Stomach (tissue), 9 donors: ENCODE results near the gene DOCK1. TPM values are rescaled to one million over a fixed set of nuclear protein-coding genes. Genes with fewer than 3 reads are reported as not detected.

Experiments used
- DNase-seq, 2 donors: peaks; one replicate each; pipeline versions ENCODE4 v3.0.0 to v3.0.0-alpha.2; 2013 to 2019
- H3K27ac ChIP-seq, 5 donors: fragments of 200-600 bp in 4 of 5; sonication (generic) in 4 of 5; one replicate each; pipeline ENCODE4 v1.5.1; 2013 to 2019; ENCODE audit warnings: mild to moderate bottlenecking in 1 of 5, moderate library complexity in 1 of 5
- H3K27me3 ChIP-seq, 3 donors: fragments of 200-600 bp; sonication (generic); one replicate each; pipeline ENCODE4 v1.5.1; 2017 to 2019; ENCODE audit warnings: mixed run types in 1 of 3
- H3K36me3 ChIP-seq, 4 donors: fragments of 200-600 bp; sonication (generic); 1 replicate in 3 of 4; 2 replicates in 1 of 4; pipeline ENCODE4 v1.5.1; 2016 to 2019
- H3K4me1 ChIP-seq, 4 donors: fragments of 200-600 bp; sonication (generic); one replicate each; pipeline ENCODE4 v1.5.1; 2016 to 2019
- H3K4me3 ChIP-seq, 4 donors: fragments of 200-600 bp; sonication (generic) in 3 of 4; one replicate each; pipeline ENCODE4 v1.5.1; 2016 to 2019; ENCODE audit warnings: mild to moderate bottlenecking in 1 of 4
- H3K9me3 ChIP-seq, 4 donors: fragments of 200-600 bp; sonication (generic); one replicate each; pipeline ENCODE4 v1.5.1; 2016 to 2019
- CTCF ChIP-seq, 7 experiments: fragments of 450-650 bp in 4 of 7; fragments of 200-600 bp in 3 of 7; sonication (generic) in 3 of 7; IDR thresholded peaks; one replicate each; pipeline ENCODE4 v1.5.1; 2016 to 2019; ENCODE audit warnings: antibody characterized with exemption in 7 of 7, control low read depth in 2 of 7, mild to moderate bottlenecking in 1 of 7
- EP300 ChIP-seq: sonication (generic); formaldehyde crosslinking; IDR thresholded peaks from one replicate; pipeline ENCODE4 v1.6.1; 2017; ENCODE audit warnings: antibody characterized with exemption
- POLR2A ChIP-seq, 4 donors: fragments of 450-650 bp; IDR thresholded peaks; one replicate each; pipeline ENCODE4 v1.6.1; 2016; ENCODE audit warnings: antibody characterized with exemption in 4 of 4, control low read depth in 2 of 4, mild to moderate bottlenecking in 1 of 4, moderate library complexity in 1 of 4
- POLR2AphosphoS5 ChIP-seq, 3 donors: sonication (generic); formaldehyde crosslinking; IDR thresholded peaks; one replicate each; pipeline ENCODE4 v1.6.1; 2016; ENCODE audit warnings: antibody characterized with exemption in 3 of 3
- WGBS, 5 donors: extraction: QIAGEN DNeasy Blood & Tissue Kit in 3 of 5; methylation state at CpG; one replicate each; pipeline versions ENCODE4 v1.1.5 to v1.1.7; 2013 to 2018; 5-methylcytosine and 5-hydroxymethylcytosine counted together
- intact Hi-C: fragments of 100-400 bp; cut with DNase I; formaldehyde crosslinking; loops from one replicate; pipeline ENCODE4 v1.15.1; 2023; ENCODE audit warnings: low total_unique reads
- polyA plus RNA-seq, 3 donors: library from polyadenylated mRNA; stranded (reverse); fragments of 200-250 nt; gene quantifications; one replicate each; pipeline ENCODE4 v1.2.3, GENCODE V29; 2013
- total RNA-seq, 5 donors: library from RNA; depleted of rRNA; stranded (reverse); fragments of >200 nt; gene quantifications; one replicate each; pipeline versions ENCODE4 v1.1.0 to v1.2.3, GENCODE V29; 2014 to 2016
- donor health status: healthy with polysubstance abuse.
- donor health status: Bipolar disorder and iron deficiency.
- donor health status: healthy.

DOCK1 gene
- total and polyA plus RNA-seq, 8 donors, result 8.4 to 114 (median 35.0) TPM

- DNase-seq, result no peak
- intact Hi-C loops, result no loop called here
- TF ChIP-seq CTCF (IDR thresholded peaks at IDR 0.05) (no peak), EP300 (no peak), POLR2AphosphoS5 (IDR thresholded peaks at IDR 0.05) (no peak), POLR2A (IDR thresholded peaks at IDR 0.05) (no peak)
- 74 to 86% (median 81%) methylated on average over 8 of the region's 8 CpGs for WGBS, 5 donors
- Histone ChIP-seq H3K27me3 (no peaks in the 10 kb centered on the region), H3K4me1 (no peaks in the 10 kb centered on the region), H3K4me3 (no peak overlapping the region), H3K27ac (no peak overlapping the region), H3K36me3 (peaks cover 7 to 40% (median 31%) of the 10 kb centered on the region in 4 donors), H3K9me3 (no peaks in the 10 kb centered on the region)
These were observed 352.2 kb downstream of the DOCK1 start for GRCh38 chr10:127257395-127257794.

DNA sequence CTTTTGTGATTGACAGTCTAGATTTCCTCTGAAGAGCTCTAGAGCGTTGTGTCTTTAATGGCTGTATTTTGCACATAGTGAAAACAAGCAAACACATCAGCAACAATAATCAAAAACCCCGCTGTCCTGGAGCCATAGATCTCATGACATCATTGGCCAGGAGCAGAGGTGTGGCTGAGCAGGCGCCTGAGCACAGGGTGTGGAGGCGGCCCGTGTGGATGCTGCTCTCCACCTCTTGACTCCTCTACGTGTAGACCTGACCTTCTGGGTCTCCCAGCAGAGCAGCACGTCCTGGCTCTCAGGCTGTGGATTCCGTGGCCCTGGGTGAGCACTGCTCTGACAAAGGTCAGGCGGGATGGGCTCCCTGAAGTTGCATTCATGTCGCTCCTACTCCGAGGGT, 354.1 kb downstream of the DOCK1 start:
- Histone ChIP-seq H3K27ac (no peak overlapping the region), H3K9me3 (no peaks in the 10 kb centered on the region), H3K27me3 (no peaks in the 10 kb centered on the region), H3K4me1 (no peaks in the 10 kb centered on the region), H3K4me3 (no peak overlapping the region), H3K36me3 (peaks cover 7 to 39% (median 33%) of the 10 kb centered on the region in 4 donors)
- TF ChIP-seq CTCF (IDR thresholded peaks at IDR 0.05) (no peak), POLR2A (IDR thresholded peaks at IDR 0.05) (no peak), POLR2AphosphoS5 (IDR thresholded peaks at IDR 0.05) (no peak), EP300 (no peak)
- no peak for DNase-seq
- intact Hi-C loops, result no loop called here
- WGBS, 5 donors, result 90 to 96% (median 92%) methylated on average over 11 of the region's 11 CpGs

GRCh38 chr10:127262606-127263005, 357.4 kb downstream of the DOCK1 start:
- Histone ChIP-seq H3K27me3 (no peaks in the 10 kb centered on the region), H3K4me1 (no peaks in the 10 kb centered on the region), H3K9me3 (no peaks in the 10 kb centered on the region), H3K27ac (no peak overlapping the region), H3K36me3 (peaks cover 6 to 33% (median 29%) of the 10 kb centered on the region in 4 donors), H3K4me3 (no peak overlapping the region)
- WGBS, 5 donors, result 86 to 93% (median 93%) methylated on average over 7 of the region's 7 CpGs
- no peak for DNase-seq
- TF ChIP-seq POLR2A (IDR thresholded peaks at IDR 0.05), result no peak
- no peak for TF ChIP-seq CTCF (IDR thresholded peaks at IDR 0.05)
- no peak for TF ChIP-seq POLR2AphosphoS5 (IDR thresholded peaks at IDR 0.05)
- TF ChIP-seq EP300, result no peak
- intact Hi-C loops, result no loop called here

- TF ChIP-seq POLR2AphosphoS5 (IDR thresholded peaks at IDR 0.05), result no peak
- no peak for TF ChIP-seq EP300
- no peak for TF ChIP-seq POLR2A (IDR thresholded peaks at IDR 0.05)
- TF ChIP-seq CTCF (IDR thresholded peaks at IDR 0.05), result no peak
- WGBS, 5 donors, result 78 to 91% (median 89%) methylated on average over 3 of the region's 3 CpGs
- H3K4me1 ChIP-seq, result no peaks in the 10 kb centered on the region
- no peak overlapping the region for H3K27ac ChIP-seq
- no peaks in the 10 kb centered on the region for H3K27me3 ChIP-seq
- no peak for DNase-seq
- H3K4me3 ChIP-seq, result no peak overlapping the region
- peaks cover 0 to 10% (median 5%) of the 10 kb centered on the region in 4 donors for H3K36me3 ChIP-seq
- intact Hi-C loops, result no loop called here
- no peaks in the 10 kb centered on the region for H3K9me3 ChIP-seq
These were observed 360.1 kb downstream of the DOCK1 start for GRCh38 chr10:127265288-127265687.
